Stimulated activated memory B cell treated with anti-CD40 and anti-IgM and Interleukin-4, amounts not matched to agents 10 μg/mL and 1 μg/mL and 100 μg/mL, for 72 hours (primary cell): ENCODE data around the gene KAT6B.

Source experiments
- ATAC-seq: fragments of 150-1000 bp; cut with Tn5 transposase; 2 replicates; pipeline ENCODE4 v1.10.0; 2021
- H3K27ac Mint-ChIP-seq: one replicate; pipeline ENCODE4 v1.8.0; 2022; ENCODE audit warnings: mild to moderate bottlenecking, mixed read lengths
- H3K27me3 Mint-ChIP-seq: one replicate; pipeline ENCODE4 v1.8.0; 2022; ENCODE audit warnings: mixed read lengths
- H3K36me3 Mint-ChIP-seq: one replicate; pipeline ENCODE4 v1.8.0; 2022; ENCODE audit warnings: mixed read lengths
- H3K4me1 Mint-ChIP-seq: one replicate; pipeline ENCODE4 v1.8.0; 2022; ENCODE audit warnings: mixed read lengths
- H3K4me3 Mint-ChIP-seq: one replicate; pipeline ENCODE4 v1.8.0; 2022; ENCODE audit warnings: mild to moderate bottlenecking, moderate library complexity, mixed read lengths
- H3K9me3 Mint-ChIP-seq: one replicate; pipeline ENCODE4 v1.8.0; 2022; ENCODE audit warnings: mixed read lengths

Gene KAT6B

GRCh38 chr10:74949843-74950765 is 123.7 kb downstream of the KAT6B start:
- peaks cover 11% of the 10 kb centered on the region for H3K36me3 Mint-ChIP-seq
- H3K27ac Mint-ChIP-seq: no peak overlapping the region
- H3K9me3 Mint-ChIP-seq: no peaks in the 10 kb centered on the region
- no peaks in the 10 kb centered on the region for H3K27me3 Mint-ChIP-seq
- no peak overlapping the region for H3K4me3 Mint-ChIP-seq
- no peak for ATAC-seq
- H3K4me1 Mint-ChIP-seq: peaks cover 46% of the 10 kb centered on the region

- Mint-ChIP-seq H3K27me3 (no peaks in the 10 kb centered on the region), H3K4me1 (peaks cover 24% of the 10 kb centered on the region), H3K27ac (no peak overlapping the region), H3K4me3 (no peak overlapping the region), H3K36me3 (peaks cover 9% of the 10 kb centered on the region), H3K9me3 (no peaks in the 10 kb centered on the region)
- no peak for ATAC-seq
These were observed 126.8 kb downstream of the KAT6B start for GRCh38 chr10:74953214-74953613.

GRCh38 chr10:74955796-74956195 is 129.4 kb downstream of the KAT6B start:
- no peak for ATAC-seq
- Mint-ChIP-seq H3K27ac (no peak overlapping the region), H3K4me1 (peaks cover 11% of the 10 kb centered on the region), H3K27me3 (no peaks in the 10 kb centered on the region), H3K36me3 (peaks cover 9% of the 10 kb centered on the region), H3K9me3 (no peaks in the 10 kb centered on the region), H3K4me3 (no peak overlapping the region)

GRCh38 chr10:74956555-74957111 is 130.2 kb downstream of the KAT6B start:
- no peaks in the 10 kb centered on the region for H3K27me3 Mint-ChIP-seq
- ATAC-seq: no peak

GRCh38 chr10:74957285-74957961 is 131.0 kb downstream of the KAT6B start:
- Mint-ChIP-seq H3K27me3 (no peaks in the 10 kb centered on the region), H3K4me3 (no peak overlapping the region), H3K4me1 (peaks cover 11% of the 10 kb centered on the region), H3K9me3 (no peaks in the 10 kb centered on the region), H3K36me3 (peaks cover 22% of the 10 kb centered on the region), H3K27ac (no peak overlapping the region)
- no peak for ATAC-seq

More at GRCh38 chr10:74956555-74957111, 130.2 kb downstream of the KAT6B start:
- Mint-ChIP-seq H3K9me3 (no peaks in the 10 kb centered on the region), H3K4me3 (no peak overlapping the region), H3K27ac (no peak overlapping the region), H3K36me3 (peaks cover 16% of the 10 kb centered on the region), H3K4me1 (peaks cover 11% of the 10 kb centered on the region)

GRCh38 chr10:74958316-74958715 is 131.9 kb downstream of the KAT6B start:
- peaks cover 26% of the 10 kb centered on the region for H3K36me3 Mint-ChIP-seq
- H3K27me3 Mint-ChIP-seq: no peaks in the 10 kb centered on the region
- H3K9me3 Mint-ChIP-seq: no peaks in the 10 kb centered on the region
- ATAC-seq: no peak
- no peak overlapping the region for H3K27ac Mint-ChIP-seq
- H3K4me1 Mint-ChIP-seq: peaks cover 12% of the 10 kb centered on the region
- no peak overlapping the region for H3K4me3 Mint-ChIP-seq

GRCh38 chr10:74960670-74961069 is 134.3 kb downstream of the KAT6B start:
- Mint-ChIP-seq H3K36me3 (peaks cover 34% of the 10 kb centered on the region), H3K9me3 (no peaks in the 10 kb centered on the region), H3K4me1 (peaks cover 17% of the 10 kb centered on the region), H3K4me3 (no peak overlapping the region), H3K27me3 (no peaks in the 10 kb centered on the region), H3K27ac (no peak overlapping the region)
- no peak for ATAC-seq

- Mint-ChIP-seq H3K4me3 (no peak overlapping the region), H3K9me3 (no peaks in the 10 kb centered on the region), H3K27ac (no peak overlapping the region), H3K36me3 (peaks cover 44% of the 10 kb centered on the region), H3K4me1 (peaks cover 17% of the 10 kb centered on the region), H3K27me3 (no peaks in the 10 kb centered on the region)
- ATAC-seq: no peak
These were observed 136.1 kb downstream of the KAT6B start for GRCh38 chr10:74962517-74962916.

GRCh38 chr10:74963549-74963948 is 137.1 kb downstream of the KAT6B start:
- peak; percentile 47 for ATAC-seq
- Mint-ChIP-seq H3K36me3 (peaks cover 44% of the 10 kb centered on the region), H3K9me3 (no peaks in the 10 kb centered on the region), H3K27me3 (no peaks in the 10 kb centered on the region), H3K4me1 (peaks cover 17% of the 10 kb centered on the region), H3K27ac (peak overlapping the region; percentile 43), H3K4me3 (peak overlapping the region; percentile 66)

- H3K27ac Mint-ChIP-seq: no peak overlapping the region
- H3K9me3 Mint-ChIP-seq: no peaks in the 10 kb centered on the region
- H3K27me3 Mint-ChIP-seq: no peaks in the 10 kb centered on the region
- H3K36me3 Mint-ChIP-seq: peaks cover 35% of the 10 kb centered on the region
- ATAC-seq: no peak
- peaks cover 15% of the 10 kb centered on the region for H3K4me1 Mint-ChIP-seq
- no peak overlapping the region for H3K4me3 Mint-ChIP-seq
These were observed 141.7 kb downstream of the KAT6B start for GRCh38 chr10:74967911-74968666.

- H3K4me3 Mint-ChIP-seq: no peak overlapping the region
- no peaks in the 10 kb centered on the region for H3K9me3 Mint-ChIP-seq
- H3K36me3 Mint-ChIP-seq: peaks cover 29% of the 10 kb centered on the region
- no peak for ATAC-seq
- peaks cover 10% of the 10 kb centered on the region for H3K4me1 Mint-ChIP-seq
- H3K27ac Mint-ChIP-seq: no peak overlapping the region
- no peaks in the 10 kb centered on the region for H3K27me3 Mint-ChIP-seq
These were observed 142.3 kb downstream of the KAT6B start for GRCh38 chr10:74968667-74969061.

GRCh38 chr10:74969093-74969492 is 142.7 kb downstream of the KAT6B start:
- no peaks in the 10 kb centered on the region for H3K9me3 Mint-ChIP-seq
- no peak overlapping the region for H3K27ac Mint-ChIP-seq
- H3K4me3 Mint-ChIP-seq: no peak overlapping the region
- peaks cover 6% of the 10 kb centered on the region for H3K4me1 Mint-ChIP-seq
- H3K27me3 Mint-ChIP-seq: no peaks in the 10 kb centered on the region
- ATAC-seq: no peak
- H3K36me3 Mint-ChIP-seq: peaks cover 27% of the 10 kb centered on the region

- peaks cover 6% of the 10 kb centered on the region for H3K4me1 Mint-ChIP-seq
- no peak for ATAC-seq
- no peaks in the 10 kb centered on the region for H3K27me3 Mint-ChIP-seq
- H3K4me3 Mint-ChIP-seq: no peak overlapping the region
- H3K36me3 Mint-ChIP-seq: peaks cover 24% of the 10 kb centered on the region
- H3K9me3 Mint-ChIP-seq: no peaks in the 10 kb centered on the region
- no peak overlapping the region for H3K27ac Mint-ChIP-seq
These were observed 143.1 kb downstream of the KAT6B start for GRCh38 chr10:74969530-74969929.

GRCh38 chr10:74973741-74974392 is 147.5 kb downstream of the KAT6B start:
- peaks cover 35% of the 10 kb centered on the region for H3K4me1 Mint-ChIP-seq
- H3K27ac Mint-ChIP-seq: no peak overlapping the region
- no peaks in the 10 kb centered on the region for H3K9me3 Mint-ChIP-seq
- H3K27me3 Mint-ChIP-seq: no peaks in the 10 kb centered on the region
- no peak overlapping the region for H3K4me3 Mint-ChIP-seq
- no peak for ATAC-seq
- H3K36me3 Mint-ChIP-seq: peaks cover 22% of the 10 kb centered on the region
